Measurements from ENCODE around the gene NDP.

- TF ChIP-seq CTCF (IDR thresholded peaks at IDR 0.05; ENCODE audit: insufficient read depth, low read length, poor library complexity, severe bottlenecking) = peak; percentile 18
- TF ChIP-seq EZH2phosphoT487 (conservative IDR thresholded peaks at IDR 0.05; ENCODE audit: low read length) = no peak
These were observed 11.5 kb downstream of the NDP start for GRCh38 chrX:43961699-43962098.
